ENCODE results near the gene MFAP5. TPM values are rescaled to one million over a fixed set of nuclear protein-coding genes. Genes with fewer than 3 reads are reported as not detected.
A peak's percentile ranks its signal among the peaks of the same experiment; 100 is the strongest.

MFAP5 gene
- total RNA-seq, 4 donors from 2014 or later: 1.2 to 51.7 (median 16.9) TPM

- no peak for DNase-seq
- Histone ChIP-seq H3K27ac (peak overlapping the region; percentile 89 to 96 (median 92)), H3K36me3 (no peaks in the 10 kb centered on the region), H3K9me3 (no peaks in the 10 kb centered on the region), H3K4me3 (peak overlapping the region in 3 of 4 donors; percentile 90 to 98 (median 95)), H3K27me3 (no peaks in the 10 kb centered on the region), H3K4me1 (peaks cover 0 to 60% (median 16%) of the 10 kb centered on the region in 3 donors)
- intact Hi-C loops (cut with DNase I): no loop called here
- 29 to 33% methylated on average over 6 of the region's 6 CpGs for WGBS, 2 donors
- TF ChIP-seq CTCF (IDR thresholded peaks at IDR 0.05) (no peak), POLR2A (IDR thresholded peaks at IDR 0.05) (no peak)
These were observed 33.9 kb upstream of the MFAP5 start for GRCh38 chr12:8696442-8697090.

- Histone ChIP-seq H3K4me3 (no peak overlapping the region), H3K9me3 (no peaks in the 10 kb centered on the region), H3K36me3 (no peaks in the 10 kb centered on the region), H3K4me1 (peaks cover 0 to 45% (median 16%) of the 10 kb centered on the region in 3 donors), H3K27me3 (no peaks in the 10 kb centered on the region), H3K27ac (no peak overlapping the region)
- intact Hi-C loops (cut with DNase I): no loop called here
- WGBS, 2 donors: 64 to 89% methylated on average over 8 to 10 of the region's 10 CpGs
- DNase-seq: no peak
- TF ChIP-seq CTCF (IDR thresholded peaks at IDR 0.05) (no peak), POLR2A (IDR thresholded peaks at IDR 0.05) (no peak)
These were observed 32.5 kb upstream of the MFAP5 start for GRCh38 chr12:8695116-8695515.

GRCh38 chr12:8692573-8692972, 29.9 kb upstream of the MFAP5 start:
- intact Hi-C loops (cut with DNase I): no loop called here
- peak overlapping the region in 3 of 4 donors; percentile 30 to 66 (median 42) for H3K27ac ChIP-seq
- whole genome bisulfite sequencing, 2 donors: 6 to 10% methylated on average over 5 of the region's 5 CpGs

DNA sequence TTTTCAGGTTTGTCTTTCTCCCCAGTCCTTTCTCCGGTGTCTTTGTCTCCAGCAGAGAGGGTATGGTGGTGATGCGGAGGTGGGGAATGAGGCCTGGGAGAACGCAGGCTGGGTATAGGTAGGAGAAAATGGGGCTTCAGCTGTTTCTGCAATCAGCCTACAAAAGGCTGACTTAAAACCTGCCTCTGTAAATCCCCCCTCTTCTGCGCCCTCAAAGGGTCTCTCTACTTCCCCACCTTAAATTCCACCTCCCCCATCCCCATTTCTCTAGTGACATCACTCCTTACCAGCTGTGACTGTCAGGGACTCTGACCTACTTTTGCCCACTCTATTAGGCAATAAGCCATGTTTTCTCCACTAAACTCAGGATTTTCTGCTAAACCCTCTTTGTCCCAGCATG, 27.1 kb upstream of the MFAP5 start:
- 90 to 93% methylated on average over 4 of the region's 4 CpGs for WGBS, 2 donors

More at GRCh38 chr12:8692573-8692972, 29.9 kb upstream of the MFAP5 start:
- Histone ChIP-seq H3K4me3 (no peak overlapping the region), H3K9me3 (no peaks in the 10 kb centered on the region), H3K4me1 (peaks cover 14 to 45% (median 20%) of the 10 kb centered on the region in 3 donors), H3K27me3 (no peaks in the 10 kb centered on the region), H3K36me3 (no peaks in the 10 kb centered on the region)
- TF ChIP-seq CTCF (IDR thresholded peaks at IDR 0.05) (no peak), POLR2A (IDR thresholded peaks at IDR 0.05) (no peak)
- DNase-seq: no peak

More for the DNA sequence above, 27.1 kb upstream of the MFAP5 start:
- H3K4me3 ChIP-seq: no peak overlapping the region
- intact Hi-C loops (cut with DNase I): loop anchor here (10.0 kb wide), 2 partner anchors 205 to 355 kb away; no protein-coding TSS in a partner anchor
- DNase-seq: no peak
- H3K4me1 ChIP-seq: peaks cover 14 to 41% (median 24%) of the 10 kb centered on the region in 3 donors
- H3K9me3 ChIP-seq: no peaks in the 10 kb centered on the region
- no peaks in the 10 kb centered on the region for H3K36me3 ChIP-seq
- peak overlapping the region in 2 of 4 donors; percentile 10 to 31 for H3K27ac ChIP-seq
- TF ChIP-seq POLR2A (IDR thresholded peaks at IDR 0.05): no peak
- no peak for TF ChIP-seq CTCF (IDR thresholded peaks at IDR 0.05)
- no peaks in the 10 kb centered on the region for H3K27me3 ChIP-seq

Data from esophagus squamous epithelium (tissue), 5 donors.